GM19468 (cell line): Measurements from ENCODE around the gene HYAL3.
"Not testable (repeated sequence)": the region's sequence is repeated elsewhere in the genome, so short reads cannot be mapped to it uniquely, and the experiment has no call there.

Experiments
- ATAC-seq: cut with Tn5 transposase; IDR thresholded peaks from one replicate; pipeline ENCODE4 v1.9.1; 2021; ENCODE audit warnings: mild to moderate bottlenecking, moderate library complexity, moderate number of reproducible peaks; ENCODE audit not compliant: unreplicated experiment; ENCODE audit errors: extremely low read depth

The HYAL3 gene

GRCh38 chr3:50272911-50273688, 26.1 kb downstream of the HYAL3 start:
- ATAC-seq: peak; percentile 26

GRCh38 chr3:50272538-50272910, 26.7 kb downstream of the HYAL3 start:
- ATAC-seq: not testable (repeated sequence)

- ATAC-seq: no peak
Observed at GRCh38 chr3:50271314-50271936, 27.8 kb downstream of the HYAL3 start.

- ATAC-seq: no peak
Observed at GRCh38 chr3:50270422-50271224, 28.6 kb downstream of the HYAL3 start.

GRCh38 chr3:50269977-50270413, 29.2 kb downstream of the HYAL3 start:
- no peak for ATAC-seq

- ATAC-seq: no peak
Observed at GRCh38 chr3:50269460-50269859, 29.7 kb downstream of the HYAL3 start.

GRCh38 chr3:50268703-50269451, 30.3 kb downstream of the HYAL3 start, which contains the start of gene SEMA3B:
Gene SEMA3B, plus strand, starts transcription at chr3:50269147. Its CDS starts 94 bp downstream, at chr3:50269241.
- ATAC-seq: no peak

- no peak for ATAC-seq
Observed at GRCh38 chr3:50268276-50268675, 30.9 kb downstream of the HYAL3 start.

GRCh38 chr3:50267280-50267913, 31.8 kb downstream of the HYAL3 start:
- no peak for ATAC-seq

- no peak for ATAC-seq
Observed at GRCh38 chr3:50266836-50267235, 32.4 kb downstream of the HYAL3 start.

- ATAC-seq: no peak
Observed at GRCh38 chr3:50266017-50266416, 33.2 kb downstream of the HYAL3 start.

- ATAC-seq: no peak
Observed at GRCh38 chr3:50265571-50265970, 33.6 kb downstream of the HYAL3 start.

- ATAC-seq: no peak
Observed at GRCh38 chr3:50264964-50265485, 34.2 kb downstream of the HYAL3 start.

GRCh38 chr3:50264383-50264963, 34.7 kb downstream of the HYAL3 start:
- no peak for ATAC-seq

- no peak for ATAC-seq
Observed at GRCh38 chr3:50263478-50264382, 35.5 kb downstream of the HYAL3 start.

GRCh38 chr3:50262778-50263177, 36.4 kb downstream of the HYAL3 start:
- ATAC-seq: no peak

GRCh38 chr3:50262200-50262599, 37.0 kb downstream of the HYAL3 start:
- not testable (repeated sequence) for ATAC-seq

- ATAC-seq: no peak
Observed at GRCh38 chr3:50261505-50261904, 37.7 kb downstream of the HYAL3 start.
